ENCODE data around the gene CXCL11. TPM values are rescaled to one million over a fixed set of nuclear protein-coding genes. Genes with fewer than 3 reads are reported as not detected.

CXCL11 gene
- total and polyA plus RNA-seq, 8 donors: 0.08 to 1.9 (median 0.23) TPM; not detected in 1

GRCh38 chr4:76023389-76023788 is 12.5 kb downstream of the CXCL11 start, which contains the start of gene CXCL10:
Gene CXCL10, minus strand, starts transcription at chr4:76023497. Its CDS starts 66 bp downstream, at chr4:76023431.
- Histone ChIP-seq H3K4me1 (peaks cover 0 to 8% of the 10 kb centered on the region in 2 donors), H3K27me3 (no peaks in the 10 kb centered on the region), H3K4me3 (no peak within 1 kb of the TSS), H3K36me3 (no peaks in the 10 kb centered on the region), H3K9me3 (no peaks in the 10 kb centered on the region), H3K27ac (no peak within 1 kb of the TSS)
- intact Hi-C loops (cut with DNase I): no loop called here
- TF ChIP-seq CTCF (IDR thresholded peaks at IDR 0.05): no peak
- ATAC-seq (peak; percentile 33), DNase-seq (no peak)

- Histone ChIP-seq H3K27ac (no peak overlapping the region), H3K4me3 (no peak overlapping the region), H3K36me3 (no peaks in the 10 kb centered on the region), H3K9me3 (no peaks in the 10 kb centered on the region), H3K27me3 (no peaks in the 10 kb centered on the region), H3K4me1 (peaks cover 0 to 8% of the 10 kb centered on the region in 2 donors)
- DNase-seq (no peak), ATAC-seq (no peak)
- intact Hi-C loops (cut with DNase I): no loop called here
- TF ChIP-seq CTCF (IDR thresholded peaks at IDR 0.05): no peak
These were observed 13.2 kb downstream of the CXCL11 start for GRCh38 chr4:76022677-76023076.

GRCh38 chr4:76022031-76022430 is 13.8 kb downstream of the CXCL11 start:
- Histone ChIP-seq H3K4me1 (peaks cover 0 to 8% of the 10 kb centered on the region in 2 donors), H3K9me3 (no peaks in the 10 kb centered on the region), H3K27me3 (no peaks in the 10 kb centered on the region), H3K36me3 (no peaks in the 10 kb centered on the region), H3K4me3 (no peak overlapping the region), H3K27ac (no peak overlapping the region)
- no peak for TF ChIP-seq CTCF (IDR thresholded peaks at IDR 0.05)
- no peak for DNase-seq
- no peak for ATAC-seq
- intact Hi-C loops (cut with DNase I): no loop called here

GRCh38 chr4:76017056-76017686 is 18.7 kb downstream of the CXCL11 start:
- DNase-seq (no peak), ATAC-seq (no peak)
- H3K27me3 ChIP-seq: no peaks in the 10 kb centered on the region
- no peaks in the 10 kb centered on the region for H3K4me1 ChIP-seq
- no peaks in the 10 kb centered on the region for H3K36me3 ChIP-seq
- H3K27ac ChIP-seq: no peak overlapping the region
- no peak for TF ChIP-seq CTCF (IDR thresholded peaks at IDR 0.05)
- intact Hi-C loops (cut with DNase I): no loop called here
- no peak overlapping the region for H3K4me3 ChIP-seq
- H3K9me3 ChIP-seq: no peaks in the 10 kb centered on the region

- no peaks in the 10 kb centered on the region for H3K36me3 ChIP-seq
- DNase-seq (no peak), ATAC-seq (no peak)
- intact Hi-C loops (cut with DNase I): no loop called here
- H3K27ac ChIP-seq: no peak overlapping the region
- peaks cover 0 to 8% of the 10 kb centered on the region in 2 donors for H3K4me1 ChIP-seq
- H3K4me3 ChIP-seq: no peak overlapping the region
- no peaks in the 10 kb centered on the region for H3K9me3 ChIP-seq
- no peak for TF ChIP-seq CTCF (IDR thresholded peaks at IDR 0.05)
- H3K27me3 ChIP-seq: no peaks in the 10 kb centered on the region
These were observed 19.5 kb downstream of the CXCL11 start for GRCh38 chr4:76016393-76016792.

Measured in left lung (tissue), 10 donors.